ENCODE data around the gene TTC9B.

TTC9B gene

GRCh38 chr19:40178756-40179155 is 39.4 kb downstream of the TTC9B start:
- H3K27ac ChIP-seq (ENCODE audit: low read length), result no peak overlapping the region
- H3K79me2 ChIP-seq (ENCODE audit: insufficient read depth, low read length), result no peaks in the 10 kb centered on the region
- no peak overlapping the region for H2AFZ ChIP-seq (ENCODE audit: low read depth, low read length)
- ATAC-seq (ENCODE audit: insufficient read depth, low read depth) (no peak), DNase-seq (no peak)
- no peak overlapping the region for H3K9ac ChIP-seq (ENCODE audit: low read depth, low read length)
- peaks cover 3% of the 10 kb centered on the region for H3K27me3 ChIP-seq (ENCODE audit: insufficient read depth, low read length, poor library complexity)
- H3K36me3 ChIP-seq (ENCODE audit: insufficient read depth, low read length), result no peaks in the 10 kb centered on the region
- H3K9me3 ChIP-seq (ENCODE audit: insufficient read depth, low read length, severe bottlenecking), result no peaks in the 10 kb centered on the region
- no peaks in the 10 kb centered on the region for H3K4me1 ChIP-seq (ENCODE audit: insufficient read depth, low read length)
- no peaks in the 10 kb centered on the region for H4K20me1 ChIP-seq (ENCODE audit: insufficient read depth, low read length)
- no peak overlapping the region for H3K4me3 ChIP-seq (ENCODE audit: low read depth in 1 of 2, low read length in 2 of 2)
- no peak overlapping the region for H3K4me2 ChIP-seq (ENCODE audit: insufficient read depth, low read length)
- TF ChIP-seq EZH2 (IDR thresholded peaks at IDR 0.05; ENCODE audit: borderline replicate concordance, low read depth, low read length, severe bottlenecking), result no peak
- no peak for TF ChIP-seq CTCF (IDR thresholded peaks at IDR 0.05; ENCODE audit: borderline replicate concordance, extremely low read depth, low read length, poor library complexity, severe bottlenecking)

GRCh38 chr19:40177286-40178070 is 40.7 kb downstream of the TTC9B start:
- H3K4me3 ChIP-seq (ENCODE audit: low read depth in 1 of 2, low read length in 2 of 2), result no peak overlapping the region
- H3K4me2 ChIP-seq (ENCODE audit: insufficient read depth, low read length), result no peak overlapping the region
- no peaks in the 10 kb centered on the region for H3K27me3 ChIP-seq (ENCODE audit: insufficient read depth, low read length, poor library complexity)
- ATAC-seq (ENCODE audit: insufficient read depth, low read depth) (no peak), DNase-seq (no peak)
- H2AFZ ChIP-seq (ENCODE audit: low read depth, low read length), result no peak overlapping the region
- no peak overlapping the region for H3K27ac ChIP-seq (ENCODE audit: low read length)
- no peaks in the 10 kb centered on the region for H3K9me3 ChIP-seq (ENCODE audit: insufficient read depth, low read length, severe bottlenecking)
- H3K9ac ChIP-seq (ENCODE audit: low read depth, low read length), result no peak overlapping the region
- no peaks in the 10 kb centered on the region for H3K79me2 ChIP-seq (ENCODE audit: insufficient read depth, low read length)
- TF ChIP-seq CTCF (IDR thresholded peaks at IDR 0.05; ENCODE audit: borderline replicate concordance, extremely low read depth, low read length, poor library complexity, severe bottlenecking), result no peak
- no peaks in the 10 kb centered on the region for H4K20me1 ChIP-seq (ENCODE audit: insufficient read depth, low read length)
- H3K4me1 ChIP-seq (ENCODE audit: insufficient read depth, low read length), result no peaks in the 10 kb centered on the region
- H3K36me3 ChIP-seq (ENCODE audit: insufficient read depth, low read length), result no peaks in the 10 kb centered on the region

- H3K9me3 ChIP-seq (ENCODE audit: insufficient read depth, low read length, severe bottlenecking), result no peaks in the 10 kb centered on the region
- TF ChIP-seq EZH2 (IDR thresholded peaks at IDR 0.05; ENCODE audit: borderline replicate concordance, low read depth, low read length, severe bottlenecking) (no peak), CTCF (IDR thresholded peaks at IDR 0.05; ENCODE audit: borderline replicate concordance, extremely low read depth, low read length, poor library complexity, severe bottlenecking) (no peak)
- no peak for DNase-seq
- no peaks in the 10 kb centered on the region for H3K36me3 ChIP-seq (ENCODE audit: insufficient read depth, low read length)
- H3K4me1 ChIP-seq (ENCODE audit: insufficient read depth, low read length), result no peaks in the 10 kb centered on the region
- no peak for ATAC-seq (ENCODE audit: insufficient read depth, low read depth)
- no peak overlapping the region for H3K4me3 ChIP-seq (ENCODE audit: low read depth in 1 of 2, low read length in 2 of 2)
- no peaks in the 10 kb centered on the region for H4K20me1 ChIP-seq (ENCODE audit: insufficient read depth, low read length)
- H3K27me3 ChIP-seq (ENCODE audit: insufficient read depth, low read length, poor library complexity), result no peaks in the 10 kb centered on the region
- no peak overlapping the region for H3K4me2 ChIP-seq (ENCODE audit: insufficient read depth, low read length)
- H3K9ac ChIP-seq (ENCODE audit: low read depth, low read length), result no peak overlapping the region
- H3K79me2 ChIP-seq (ENCODE audit: insufficient read depth, low read length), result no peaks in the 10 kb centered on the region
- no peak overlapping the region for H3K27ac ChIP-seq (ENCODE audit: low read length)
- H2AFZ ChIP-seq (ENCODE audit: low read depth, low read length), result no peak overlapping the region
Measured at GRCh38 chr19:40175820-40176219, 42.4 kb downstream of the TTC9B start.

All from DND-41 (cell line).